Kidney epithelial cell (primary cell): ENCODE results near the gene PLAU. TPM values are rescaled to one million over a fixed set of nuclear protein-coding genes. Genes with fewer than 3 reads are reported as not detected.
"Not testable (repeated sequence)": the region's sequence is repeated elsewhere in the genome, so short reads cannot be mapped to it uniquely, and the experiment has no call there.

Experiments used
- DNase-seq: peaks from one replicate; pipeline ENCODE4 v3.0.0-alpha.2; 2010; ENCODE audit warnings: low read depth
- H3K27me3 ChIP-seq: 2 replicates; pipeline ENCODE4 v1.6.0; 2011; ENCODE audit warnings: low read length; ENCODE audit not compliant: control insufficient read depth, insufficient read depth
- H3K36me3 ChIP-seq: 2 replicates; pipeline ENCODE4 v1.5.1; 2011; ENCODE audit warnings: low read length; ENCODE audit not compliant: control insufficient read depth, insufficient read depth
- H3K4me3 ChIP-seq: 2 replicates; pipeline ENCODE4 v1.5.1; 2011; ENCODE audit warnings: low read depth, mild to moderate bottlenecking, control low read depth, low read length
- total RNA-seq: library from RNA; depleted of rRNA; stranded (reverse); fragments of >200 nt; gene quantifications from 2 replicates; pipeline ENCODE4 v1.2.3, GENCODE V29; 2015
- TF ChIP-seq, protein P1 (sequence below): IDR thresholded peaks from 2 replicates; pipeline ENCODE4 v1.5.1; 2011; ENCODE audit warnings: mild to moderate bottlenecking, moderate library complexity, low read length, control low read depth, inconsistent platforms; ENCODE audit not compliant: insufficient read depth, poor library complexity, severe bottlenecking

PLAU gene
- total RNA-seq, 1 donor from 2014 or later, result 709 TPM

DNA sequence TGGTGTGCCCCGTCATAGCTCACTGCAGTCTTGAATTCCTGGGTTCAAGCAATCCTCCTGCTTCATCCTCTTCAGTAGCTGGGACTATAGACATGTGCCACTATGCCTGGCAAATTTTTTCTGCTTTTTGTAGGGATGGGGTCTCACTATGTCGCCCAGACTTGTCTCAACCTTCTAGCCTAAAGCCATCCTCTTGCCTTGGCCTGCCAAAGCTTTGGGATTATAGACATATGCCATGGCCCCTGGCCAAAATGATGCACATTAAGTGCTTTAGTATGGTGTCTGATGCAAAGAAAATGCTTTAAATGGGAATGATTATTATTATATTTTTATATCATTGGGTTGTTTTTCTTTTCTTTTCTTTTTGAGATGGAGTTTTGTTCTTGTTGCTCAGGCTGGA is 53.8 kb downstream of the PLAU start:
- H3K4me3 ChIP-seq, result no peak overlapping the region
- no peak for DNase-seq
- TF ChIP-seq, protein P1, sequence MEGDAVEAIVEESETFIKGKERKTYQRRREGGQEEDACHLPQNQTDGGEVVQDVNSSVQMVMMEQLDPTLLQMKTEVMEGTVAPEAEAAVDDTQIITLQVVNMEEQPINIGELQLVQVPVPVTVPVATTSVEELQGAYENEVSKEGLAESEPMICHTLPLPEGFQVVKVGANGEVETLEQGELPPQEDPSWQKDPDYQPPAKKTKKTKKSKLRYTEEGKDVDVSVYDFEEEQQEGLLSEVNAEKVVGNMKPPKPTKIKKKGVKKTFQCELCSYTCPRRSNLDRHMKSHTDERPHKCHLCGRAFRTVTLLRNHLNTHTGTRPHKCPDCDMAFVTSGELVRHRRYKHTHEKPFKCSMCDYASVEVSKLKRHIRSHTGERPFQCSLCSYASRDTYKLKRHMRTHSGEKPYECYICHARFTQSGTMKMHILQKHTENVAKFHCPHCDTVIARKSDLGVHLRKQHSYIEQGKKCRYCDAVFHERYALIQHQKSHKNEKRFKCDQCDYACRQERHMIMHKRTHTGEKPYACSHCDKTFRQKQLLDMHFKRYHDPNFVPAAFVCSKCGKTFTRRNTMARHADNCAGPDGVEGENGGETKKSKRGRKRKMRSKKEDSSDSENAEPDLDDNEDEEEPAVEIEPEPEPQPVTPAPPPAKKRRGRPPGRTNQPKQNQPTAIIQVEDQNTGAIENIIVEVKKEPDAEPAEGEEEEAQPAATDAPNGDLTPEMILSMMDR, result no peak
- H3K27me3 ChIP-seq, result no peaks in the 10 kb centered on the region
- H3K36me3 ChIP-seq, result no peaks in the 10 kb centered on the region

DNA sequence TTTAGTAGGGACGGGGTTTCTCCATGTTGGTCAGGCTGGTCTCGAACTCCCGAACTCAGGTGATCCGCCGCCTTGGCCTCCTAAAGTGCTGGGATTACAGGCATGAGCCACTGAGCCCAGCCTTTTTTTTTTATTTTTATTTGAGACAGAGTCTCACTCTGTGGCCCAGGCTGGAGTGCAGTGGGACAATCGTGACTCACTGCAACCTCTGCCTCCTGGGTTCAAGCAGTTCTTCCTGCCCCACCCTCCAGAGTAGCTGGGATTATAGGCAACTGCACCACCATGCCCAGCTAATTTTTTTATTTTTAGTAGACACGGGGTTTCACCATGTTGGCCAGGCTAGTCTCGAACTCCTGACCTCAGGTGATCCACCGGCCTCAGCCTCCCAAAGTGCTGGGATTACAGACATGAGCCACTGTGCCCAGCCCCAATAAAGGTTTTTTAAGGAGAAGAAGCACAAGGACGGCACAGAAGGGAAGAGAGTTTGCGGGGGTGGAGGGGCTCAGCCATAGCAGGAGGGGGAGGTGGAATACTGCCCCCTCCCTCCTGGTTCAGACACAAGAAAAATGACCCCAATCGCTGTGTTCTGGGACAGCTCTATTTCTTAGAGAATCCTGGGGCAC is 54.4 kb downstream of the PLAU start:
- not testable (repeated sequence) for DNase-seq, H3K4me3 ChIP-seq, H3K36me3 ChIP-seq, H3K27me3 ChIP-seq

DNA sequence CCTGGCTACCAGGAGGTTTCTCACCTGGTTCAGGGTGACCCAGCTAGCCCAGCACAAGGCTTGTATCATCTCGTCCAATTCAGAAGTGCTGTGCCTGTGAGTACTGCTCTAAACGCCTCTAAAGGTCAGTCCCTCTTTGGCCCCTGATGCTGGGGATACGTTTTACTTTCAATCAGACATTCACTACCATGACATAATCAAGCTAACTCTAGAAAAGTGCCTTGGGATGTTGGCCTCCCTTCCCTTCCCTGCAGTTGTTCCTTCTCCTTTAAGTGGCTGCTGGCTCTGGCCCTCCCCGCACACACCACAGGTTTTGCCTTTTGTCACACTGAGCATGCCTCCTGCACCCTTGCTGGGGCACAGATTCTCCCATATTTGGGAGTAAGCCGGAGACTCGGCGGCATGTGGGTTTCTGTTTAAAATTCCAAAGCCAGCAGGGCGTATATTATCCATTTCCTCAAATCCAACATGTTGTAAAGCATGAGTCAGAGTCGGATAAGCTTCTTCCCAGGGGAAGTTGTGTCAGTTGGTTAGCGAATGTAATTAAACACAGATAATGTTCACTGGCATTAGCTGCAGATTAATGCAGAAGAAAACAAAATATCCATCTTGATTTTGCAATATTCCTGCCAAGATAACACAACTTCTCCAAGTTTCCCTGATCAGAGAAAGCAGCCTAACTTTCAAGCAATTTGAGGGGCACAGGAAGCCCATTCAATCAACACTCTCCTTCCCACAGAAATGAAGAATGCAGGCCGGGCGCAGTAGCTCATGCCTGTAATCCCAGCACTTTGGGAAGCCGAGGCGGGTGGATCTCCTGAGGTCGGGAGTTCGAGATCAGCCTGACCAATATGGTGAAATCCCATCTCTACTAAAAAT is 55.2 kb downstream of the PLAU start:
- Histone ChIP-seq H3K27me3 (no peaks in the 10 kb centered on the region), H3K4me3 (no peak overlapping the region), H3K36me3 (no peaks in the 10 kb centered on the region)
- TF ChIP-seq, protein P1, result no peak
- DNase-seq, result peak; percentile 99

DNA sequence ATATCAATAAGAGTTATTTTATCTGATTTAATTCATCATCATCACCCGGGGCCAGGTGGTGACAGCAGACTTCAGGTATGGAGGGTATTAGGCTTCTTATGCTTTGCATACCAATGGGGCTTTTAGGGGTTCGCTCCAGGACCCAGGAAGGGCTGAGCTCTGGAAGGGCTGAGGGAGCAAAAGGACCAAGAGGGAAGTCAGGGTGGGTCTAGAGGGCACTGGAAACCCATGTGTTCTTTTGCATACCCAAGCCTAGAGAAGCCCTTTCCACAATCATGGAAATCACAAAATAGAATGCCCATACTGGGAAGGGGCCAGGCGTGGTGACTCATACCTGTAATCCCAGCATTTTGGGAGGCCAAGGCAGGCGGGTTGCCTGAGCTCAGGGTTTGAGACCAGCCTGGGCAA is 56.1 kb downstream of the PLAU start:
- TF ChIP-seq, protein P1, result no peak
- DNase-seq, result no peak
- no peaks in the 10 kb centered on the region for H3K27me3 ChIP-seq
- H3K36me3 ChIP-seq, result no peaks in the 10 kb centered on the region
- H3K4me3 ChIP-seq, result no peak overlapping the region

Other genes with a start within 250 kb of the PLAU start
- gene AGAP5, start 213.0 kb upstream of the PLAU start, total RNA-seq, result 2.6 and 2.9 TPM in 2 replicates
- gene SEC24C, start 166.8 kb upstream of the PLAU start, total RNA-seq, result 61.0 and 70.9 TPM in 2 replicates
- 41.8 and 46.8 TPM in 2 replicates for gene CHCHD1, start 129.1 kb upstream of the PLAU start, total RNA-seq
- 66.7 and 90.8 TPM in 2 replicates for gene ZSWIM8, start 125.5 kb upstream of the PLAU start, total RNA-seq
- gene NDST2, start 99.5 kb upstream of the PLAU start, total RNA-seq, result 30.1 and 35.5 TPM in 2 replicates
- 12.7 and 18.8 TPM in 2 replicates for gene CAMK2G, start 36.6 kb upstream of the PLAU start, total RNA-seq
- 148 and 151 TPM in 2 replicates for gene VCL, start 87.0 kb downstream of the PLAU start, total RNA-seq
- gene AP3M1, start 239.7 kb downstream of the PLAU start, total RNA-seq, result 30.5 and 31.0 TPM in 2 replicates
- 35.5 and 43.6 TPM in 2 replicates for gene ADK, start 240.1 kb downstream of the PLAU start, total RNA-seq